T-helper 2 cell treated with Interferon-gamma antibody and Interleukin-4, amounts not matched to agents 5 μg/mL and 100 μg/mL, for 36 hours (primary cell): ENCODE data around the gene KISS1R.
A peak's percentile ranks its signal among the peaks of the same experiment; 100 is the strongest.

Source experiments
- DNase-seq: peaks from one replicate; pipeline ENCODE4 v3.0.0; 2021; ENCODE audit warnings: low spot score
- H3K27ac Mint-ChIP-seq: one replicate; pipeline ENCODE4 v1.8.0; 2021; ENCODE audit warnings: mild to moderate bottlenecking, mixed read lengths
- H3K27me3 Mint-ChIP-seq: one replicate; pipeline ENCODE4 v1.8.0; 2021; ENCODE audit warnings: low read depth, mixed read lengths
- H3K36me3 Mint-ChIP-seq: one replicate; pipeline ENCODE4 v1.8.0; 2021; ENCODE audit warnings: low read depth, mixed read lengths
- H3K4me1 Mint-ChIP-seq: one replicate; pipeline ENCODE4 v1.8.0; 2021; ENCODE audit warnings: low read depth, mixed read lengths
- H3K4me3 Mint-ChIP-seq: one replicate; pipeline ENCODE4 v1.8.0; 2022; ENCODE audit warnings: mild to moderate bottlenecking, moderate library complexity, mixed read lengths
- H3K9me3 Mint-ChIP-seq: one replicate; pipeline ENCODE4 v1.8.0; 2021; ENCODE audit warnings: mixed read lengths

KISS1R gene

GRCh38 chr19:900302-901111 lies 16.6 kb upstream of the KISS1R start:
- Mint-ChIP-seq H3K27ac (peak overlapping the region; percentile 41), H3K36me3 (peaks cover 17% of the 10 kb centered on the region), H3K4me3 (no peak overlapping the region), H3K27me3 (no peaks in the 10 kb centered on the region), H3K9me3 (no peaks in the 10 kb centered on the region), H3K4me1 (peaks cover 2% of the 10 kb centered on the region)
- DNase-seq = no peak

GRCh38 chr19:901216-902092 lies 15.7 kb upstream of the KISS1R start:
- Mint-ChIP-seq H3K36me3 (peaks cover 14% of the 10 kb centered on the region), H3K27ac (no peak overlapping the region)

GRCh38 chr19:902093-902370 lies 15.1 kb upstream of the KISS1R start:
- peaks cover 7% of the 10 kb centered on the region for H3K4me1 Mint-ChIP-seq

More at GRCh38 chr19:901216-902092, 15.7 kb upstream of the KISS1R start:
- no peaks in the 10 kb centered on the region for H3K9me3 Mint-ChIP-seq
- no peak for DNase-seq
- peaks cover 4% of the 10 kb centered on the region for H3K4me1 Mint-ChIP-seq
- H3K4me3 Mint-ChIP-seq = no peak overlapping the region
- H3K27me3 Mint-ChIP-seq = no peaks in the 10 kb centered on the region

GRCh38 chr19:902446-903226 lies 14.5 kb upstream of the KISS1R start:
- Mint-ChIP-seq H3K36me3 (peaks cover 9% of the 10 kb centered on the region), H3K4me3 (no peak overlapping the region), H3K27ac (no peak overlapping the region), H3K27me3 (no peaks in the 10 kb centered on the region), H3K4me1 (peaks cover 7% of the 10 kb centered on the region), H3K9me3 (no peaks in the 10 kb centered on the region)
- DNase-seq = no peak

More at GRCh38 chr19:902093-902370, 15.1 kb upstream of the KISS1R start:
- no peaks in the 10 kb centered on the region for H3K27me3 Mint-ChIP-seq
- no peak overlapping the region for H3K27ac Mint-ChIP-seq
- no peak for DNase-seq
- H3K4me3 Mint-ChIP-seq = no peak overlapping the region
- peaks cover 10% of the 10 kb centered on the region for H3K36me3 Mint-ChIP-seq
- no peaks in the 10 kb centered on the region for H3K9me3 Mint-ChIP-seq

- Mint-ChIP-seq H3K27ac (no peak overlapping the region), H3K27me3 (no peaks in the 10 kb centered on the region), H3K9me3 (no peaks in the 10 kb centered on the region), H3K4me3 (no peak overlapping the region), H3K36me3 (peaks cover 8% of the 10 kb centered on the region), H3K4me1 (peaks cover 7% of the 10 kb centered on the region)
- no peak for DNase-seq
Measured at GRCh38 chr19:903266-903797, 13.8 kb upstream of the KISS1R start.

- H3K27ac Mint-ChIP-seq = peak overlapping the region; percentile 49
- no peaks in the 10 kb centered on the region for H3K9me3 Mint-ChIP-seq
- peaks cover 17% of the 10 kb centered on the region for H3K4me1 Mint-ChIP-seq
- no peak for DNase-seq
- no peaks in the 10 kb centered on the region for H3K27me3 Mint-ChIP-seq
- H3K36me3 Mint-ChIP-seq = peaks cover 13% of the 10 kb centered on the region
- no peak overlapping the region for H3K4me3 Mint-ChIP-seq
Measured at GRCh38 chr19:904545-904944, 12.6 kb upstream of the KISS1R start.

GRCh38 chr19:906480-906879 lies 10.7 kb upstream of the KISS1R start:
- H3K36me3 Mint-ChIP-seq = peaks cover 12% of the 10 kb centered on the region
- no peaks in the 10 kb centered on the region for H3K27me3 Mint-ChIP-seq
- peak overlapping the region; percentile 77 for H3K27ac Mint-ChIP-seq
- no peak for DNase-seq
- no peaks in the 10 kb centered on the region for H3K9me3 Mint-ChIP-seq
- H3K4me1 Mint-ChIP-seq = peaks cover 21% of the 10 kb centered on the region
- no peak overlapping the region for H3K4me3 Mint-ChIP-seq

- Mint-ChIP-seq H3K27ac (peak overlapping the region; percentile 77), H3K36me3 (peaks cover 12% of the 10 kb centered on the region), H3K4me1 (peaks cover 21% of the 10 kb centered on the region), H3K27me3 (no peaks in the 10 kb centered on the region), H3K9me3 (no peaks in the 10 kb centered on the region), H3K4me3 (no peak overlapping the region)
- no peak for DNase-seq
Measured at GRCh38 chr19:907183-907853, 9.8 kb upstream of the KISS1R start.

- Mint-ChIP-seq H3K4me3 (peak overlapping the region; percentile 69), H3K27me3 (no peaks in the 10 kb centered on the region), H3K27ac (peak overlapping the region; percentile 78), H3K4me1 (peaks cover 20% of the 10 kb centered on the region), H3K36me3 (peaks cover 12% of the 10 kb centered on the region), H3K9me3 (no peaks in the 10 kb centered on the region)
- DNase-seq = no peak
Measured at GRCh38 chr19:911197-912033, 5.7 kb upstream of the KISS1R start.

- H3K9me3 Mint-ChIP-seq = no peaks in the 10 kb centered on the region
- peaks cover 10% of the 10 kb centered on the region for H3K36me3 Mint-ChIP-seq
- peaks cover 17% of the 10 kb centered on the region for H3K4me1 Mint-ChIP-seq
- DNase-seq = no peak
- peaks cover 3% of the 10 kb centered on the region for H3K27me3 Mint-ChIP-seq
- peak overlapping the region; percentile 84 for H3K4me3 Mint-ChIP-seq
- H3K27ac Mint-ChIP-seq = peak overlapping the region; percentile 89
Measured at GRCh38 chr19:912181-913079, 4.7 kb upstream of the KISS1R start.

GRCh38 chr19:913080-913748 lies 3.9 kb upstream of the KISS1R start, which contains the start of gene R3HDM4:
R3HDM4 (minus strand) TSS chr19:913219; CDS start chr19:913157, 62 bp downstream.
- H3K4me1 Mint-ChIP-seq = peaks cover 17% of the 10 kb centered on the region
- peaks cover 10% of the 10 kb centered on the region for H3K36me3 Mint-ChIP-seq
- H3K27ac Mint-ChIP-seq = peak within 1 kb of the TSS; percentile 93
- peak within 1 kb of the TSS; percentile 84 for H3K4me3 Mint-ChIP-seq
- peak; percentile 83 for DNase-seq
- peaks cover 6% of the 10 kb centered on the region for H3K27me3 Mint-ChIP-seq
- no peaks in the 10 kb centered on the region for H3K9me3 Mint-ChIP-seq
